RKO (cell line): ENCODE results near the gene RPS27L.

Experiments used
- DNase-seq: peaks from one replicate; pipeline ENCODE4 v3.0.0-alpha.2; 2016; ENCODE audit warnings: low spot score

RPS27L gene

GRCh38 chr15:63188247-63188925 lies 31.1 kb upstream of the RPS27L start:
- DNase-seq, result no peak

GRCh38 chr15:63187589-63188226 lies 30.4 kb upstream of the RPS27L start:
- no peak for DNase-seq

GRCh38 chr15:63186065-63186464 lies 28.8 kb upstream of the RPS27L start:
- DNase-seq, result no peak

- no peak for DNase-seq
These were observed 27.9 kb upstream of the RPS27L start for GRCh38 chr15:63185206-63185605.

- DNase-seq, result no peak
These were observed 24.4 kb upstream of the RPS27L start for GRCh38 chr15:63181648-63182047.

GRCh38 chr15:63180746-63181145 lies 23.5 kb upstream of the RPS27L start:
- no peak for DNase-seq

GRCh38 chr15:63178034-63178433 lies 20.8 kb upstream of the RPS27L start:
- no peak for DNase-seq

- peak; percentile 76 for DNase-seq
These were observed 19.0 kb upstream of the RPS27L start for GRCh38 chr15:63176302-63176701.

GRCh38 chr15:63172851-63173451 lies 15.7 kb upstream of the RPS27L start:
- DNase-seq, result no peak

- no peak for DNase-seq
These were observed 15.1 kb upstream of the RPS27L start for GRCh38 chr15:63172376-63172775.

GRCh38 chr15:63169788-63170187 lies 12.5 kb upstream of the RPS27L start:
- no peak for DNase-seq

GRCh38 chr15:63166219-63166618 lies 8.9 kb upstream of the RPS27L start:
- DNase-seq, result no peak

GRCh38 chr15:63165166-63165859 lies 8.0 kb upstream of the RPS27L start:
- DNase-seq, result no peak

GRCh38 chr15:63163217-63163616 lies 5.9 kb upstream of the RPS27L start:
- no peak for DNase-seq

- DNase-seq, result no peak
These were observed 3.4 kb upstream of the RPS27L start for GRCh38 chr15:63160638-63161037.

GRCh38 chr15:63157891-63158431 lies 684 bp upstream of the RPS27L start:
- peak; percentile 88 for DNase-seq

- DNase-seq, result peak; percentile 71
These were observed 541 bp downstream of the RPS27L start for GRCh38 chr15:63156755-63157117.

- peak; percentile 38 for DNase-seq
These were observed 1.1 kb downstream of the RPS27L start for GRCh38 chr15:63156086-63156710.

GRCh38 chr15:63155486-63155885 lies 1.8 kb downstream of the RPS27L start:
- DNase-seq, result no peak

- DNase-seq, result no peak
These were observed 5.6 kb downstream of the RPS27L start for GRCh38 chr15:63151665-63152064.

GRCh38 chr15:63146684-63147083 lies 10.6 kb downstream of the RPS27L start:
- DNase-seq, result no peak

- no peak for DNase-seq
These were observed 11.9 kb downstream of the RPS27L start for GRCh38 chr15:63145426-63145825.
